Activated effector memory CD4-positive, alpha-beta T cell treated with Interleukin-2 at 50 U/mL for 16 hours (primary cell): ENCODE measurements around the gene COX18.

ENCODE experiments used
- DNase-seq: peaks from one replicate; pipeline ENCODE4 v3.0.0-alpha.2; 2020

COX18 gene

GRCh38 chr4:73051625-73052024, 17.9 kb downstream of the COX18 start:
- no peak for DNase-seq

- no peak for DNase-seq
Observed at GRCh38 chr4:73045879-73046278, 23.6 kb downstream of the COX18 start.

DNA sequence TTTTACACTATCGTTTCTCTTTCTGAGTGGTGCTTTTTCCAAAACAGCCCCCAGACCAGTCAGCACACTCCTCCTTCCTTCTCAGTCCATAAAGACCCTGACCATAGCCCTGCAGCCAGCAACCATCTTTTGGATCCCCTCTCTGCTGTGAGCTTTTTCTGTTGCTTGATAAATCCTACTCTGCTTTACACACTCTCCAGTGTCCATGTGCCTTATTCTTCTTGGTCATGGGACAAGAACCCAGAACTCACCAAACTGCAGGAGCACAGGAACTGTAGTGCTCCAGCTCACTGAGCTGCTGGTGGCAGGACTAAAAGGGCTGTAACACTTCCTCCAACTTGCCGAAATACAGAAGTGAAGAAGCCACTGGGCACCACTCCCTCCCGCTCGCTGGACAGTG, 32.5 kb downstream of the COX18 start:
- no peak for DNase-seq

- no peak for DNase-seq
Observed at GRCh38 chr4:73036123-73036522, 33.4 kb downstream of the COX18 start.

- DNase-seq = no peak
Observed at GRCh38 chr4:73034896-73035295, 34.6 kb downstream of the COX18 start.

GRCh38 chr4:73028621-73029020, 40.9 kb downstream of the COX18 start:
- no peak for DNase-seq

- DNase-seq = no peak
Observed at GRCh38 chr4:73021634-73022033, 47.9 kb downstream of the COX18 start.

DNA sequence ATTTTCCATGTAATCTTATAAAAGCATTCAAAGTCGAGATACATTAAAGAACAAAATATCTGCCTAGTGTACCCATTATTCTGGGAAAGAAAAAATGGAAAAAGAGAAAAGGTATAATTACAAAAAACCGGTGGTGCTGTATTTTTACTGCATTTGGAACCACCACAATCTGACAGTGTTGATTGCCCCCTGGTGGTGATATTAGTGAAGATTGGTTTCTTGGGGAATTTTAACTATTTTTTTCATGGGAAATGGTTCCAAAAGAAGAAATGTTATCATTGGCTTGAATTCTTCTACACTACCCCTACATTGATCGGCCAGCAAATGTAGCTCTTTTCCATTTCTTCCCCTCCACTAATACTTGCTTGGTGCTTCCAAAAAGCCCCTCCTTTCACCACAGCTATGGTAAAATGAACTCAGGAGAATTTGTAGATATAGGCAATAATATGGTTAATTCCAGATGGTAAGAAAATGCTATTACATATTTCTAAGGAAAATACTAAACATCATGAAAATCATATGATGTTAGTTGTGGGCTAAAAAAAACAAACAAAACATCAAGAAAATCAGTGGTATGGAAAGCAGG, 50.0 kb downstream of the COX18 start:
- DNase-seq = no peak

GRCh38 chr4:73018595-73018994, 50.9 kb downstream of the COX18 start:
- no peak for DNase-seq

- DNase-seq = no peak
Observed at GRCh38 chr4:73013310-73013709, 56.2 kb downstream of the COX18 start.

DNA sequence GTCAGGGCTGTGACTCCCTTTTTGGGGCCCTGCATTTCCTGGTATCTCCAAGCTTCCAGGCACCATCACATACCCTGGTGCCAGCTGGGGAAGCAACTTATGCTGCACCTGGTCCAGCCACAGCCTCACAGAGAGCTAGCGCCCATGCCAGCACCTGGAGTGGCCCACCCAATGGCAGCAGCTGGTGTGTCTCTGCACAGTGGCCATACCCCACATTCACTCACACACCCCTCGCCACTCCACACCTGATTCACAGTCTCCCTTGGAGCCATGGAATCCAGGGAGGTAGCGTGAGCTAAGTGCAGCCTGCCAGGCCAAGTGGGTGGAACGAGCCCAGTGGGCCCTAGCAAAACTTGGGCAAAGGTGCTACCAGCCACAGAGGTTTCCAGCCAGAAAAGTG, 56.8 kb downstream of the COX18 start:
- DNase-seq = no peak

GRCh38 chr4:73011629-73011985, 57.9 kb downstream of the COX18 start:
- no peak for DNase-seq

- no peak for DNase-seq
Observed at GRCh38 chr4:73010789-73011628, 58.5 kb downstream of the COX18 start.

- DNase-seq = no peak
Observed at GRCh38 chr4:73007526-73008100, 61.9 kb downstream of the COX18 start.

GRCh38 chr4:73006286-73006990, 63.1 kb downstream of the COX18 start:
- no peak for DNase-seq

GRCh38 chr4:73005514-73005913, 64.0 kb downstream of the COX18 start:
- no peak for DNase-seq
